OCI-LY3 (cell line): ENCODE data around the gene LTBP1.
A peak's percentile ranks its signal among the peaks of the same experiment; 100 is the strongest.

ENCODE experiments used
- H2AFZ ChIP-seq: fragments of 200-600, 300-600 bp; shearing (Covaris generic); 2 replicates; pipeline ENCODE4 v1.6.0; 2014; ENCODE audit warnings: antibody characterized with exemption, low read depth, low read length
- H3K27ac ChIP-seq: fragments of 200-600, 300-600 bp; sonication (generic); 2 replicates; pipeline ENCODE4 v1.5.1; 2014; ENCODE audit warnings: mild to moderate bottlenecking, low read length, moderate library complexity, mixed read lengths
- H3K27me3 ChIP-seq: fragments of 200-600, 300-600 bp; sonication (generic); 2 replicates; pipeline ENCODE4 v1.6.1; 2014; ENCODE audit warnings: low read depth, low read length, mixed read lengths
- H3K36me3 ChIP-seq: fragments of 200-600, 300-600 bp; sonication (generic); replicated peaks from 2 replicates; pipeline ENCODE3; 2014; ENCODE audit warnings: low read depth, low read length, mixed read lengths
- H3K4me1 ChIP-seq: fragments of 300-600, 200-600 bp; sonication (generic); 2 replicates; pipeline ENCODE4 v1.6.1; 2014; ENCODE audit warnings: low read length, mixed read lengths
- H3K4me2 ChIP-seq: fragments of 200-600, 300-600 bp; sonication (generic); 2 replicates; pipeline ENCODE4 v1.6.1; 2014; ENCODE audit warnings: low read length, mixed read lengths
- H3K4me3 ChIP-seq: fragments of 300-600, 200-600 bp; sonication (generic); 2 replicates; pipeline ENCODE4 v1.5.1; 2014; ENCODE audit warnings: antibody characterized with exemption, mild to moderate bottlenecking, low read length, moderate library complexity
- H3K79me2 ChIP-seq: fragments of 300-600, 200-600 bp; shearing (Covaris generic); 2 replicates; pipeline ENCODE4 v1.6.1; 2014; ENCODE audit warnings: mild to moderate bottlenecking, low read length, mixed read lengths
- H3K9ac ChIP-seq: fragments of 300-600, 200-600 bp; shearing (Covaris generic); 2 replicates; pipeline ENCODE4 v1.6.0; 2014; ENCODE audit warnings: mild to moderate bottlenecking, low read length, moderate library complexity
- H3K9me3 ChIP-seq: fragments of 200-600, 300-600 bp; shearing (Covaris generic); 2 replicates; pipeline ENCODE4 v1.6.1; 2014; ENCODE audit warnings: low read length, mixed read lengths; ENCODE audit not compliant: insufficient read depth
- H4K20me1 ChIP-seq: fragments of 200-600, 300-600 bp; sonication (generic); 2 replicates; pipeline ENCODE4 v1.6.1; 2016; ENCODE audit warnings: low read length, mixed read lengths; ENCODE audit not compliant: insufficient read depth
- EZH2phosphoT487 ChIP-seq: fragments of 200-600 bp; shearing (Covaris generic); IDR thresholded peaks from 2 replicates; pipeline ENCODE4 v1.6.1; 2018; ENCODE audit warnings: antibody characterized with exemption, mixed run types, low read depth
- TF ChIP-seq, protein P1 (sequence below): fragments of 200-600, 300-600 bp; sonication (generic); IDR thresholded peaks from 2 replicates; pipeline ENCODE4 v1.5.1; 2014; ENCODE audit warnings: antibody characterized with exemption, low read length, low read depth

LTBP1 gene

DNA sequence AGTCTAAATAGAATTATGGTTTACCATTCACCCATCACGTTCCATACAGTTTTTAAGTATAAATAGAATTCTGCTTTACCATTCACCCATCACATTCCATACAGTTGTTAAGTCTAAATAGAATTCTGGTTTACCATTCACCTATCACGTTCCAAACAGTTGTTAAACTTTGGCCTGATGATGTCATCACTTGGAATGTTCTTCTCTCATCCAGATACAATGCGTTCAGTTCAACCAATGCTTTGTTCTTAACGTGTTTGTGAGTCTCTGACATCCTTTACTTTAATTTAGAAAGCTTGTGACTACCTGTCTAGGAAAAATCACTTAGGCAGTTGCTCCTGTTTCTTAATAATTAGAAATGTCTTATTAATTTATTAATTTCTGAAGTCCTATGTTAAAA, 293.4 kb downstream of the LTBP1 start:
- Histone ChIP-seq H4K20me1 (no peaks in the 10 kb centered on the region), H3K9ac (no peak overlapping the region), H3K36me3 (no peaks in the 10 kb centered on the region), H3K27me3 (no peaks in the 10 kb centered on the region), H3K9me3 (no peaks in the 10 kb centered on the region), H3K4me2 (no peak overlapping the region), H3K79me2 (no peaks in the 10 kb centered on the region), H3K27ac (no peak overlapping the region), H3K4me3 (no peak overlapping the region), H3K4me1 (peaks cover 39% of the 10 kb centered on the region), H2AFZ (no peak overlapping the region)
- TF ChIP-seq, protein P1, sequence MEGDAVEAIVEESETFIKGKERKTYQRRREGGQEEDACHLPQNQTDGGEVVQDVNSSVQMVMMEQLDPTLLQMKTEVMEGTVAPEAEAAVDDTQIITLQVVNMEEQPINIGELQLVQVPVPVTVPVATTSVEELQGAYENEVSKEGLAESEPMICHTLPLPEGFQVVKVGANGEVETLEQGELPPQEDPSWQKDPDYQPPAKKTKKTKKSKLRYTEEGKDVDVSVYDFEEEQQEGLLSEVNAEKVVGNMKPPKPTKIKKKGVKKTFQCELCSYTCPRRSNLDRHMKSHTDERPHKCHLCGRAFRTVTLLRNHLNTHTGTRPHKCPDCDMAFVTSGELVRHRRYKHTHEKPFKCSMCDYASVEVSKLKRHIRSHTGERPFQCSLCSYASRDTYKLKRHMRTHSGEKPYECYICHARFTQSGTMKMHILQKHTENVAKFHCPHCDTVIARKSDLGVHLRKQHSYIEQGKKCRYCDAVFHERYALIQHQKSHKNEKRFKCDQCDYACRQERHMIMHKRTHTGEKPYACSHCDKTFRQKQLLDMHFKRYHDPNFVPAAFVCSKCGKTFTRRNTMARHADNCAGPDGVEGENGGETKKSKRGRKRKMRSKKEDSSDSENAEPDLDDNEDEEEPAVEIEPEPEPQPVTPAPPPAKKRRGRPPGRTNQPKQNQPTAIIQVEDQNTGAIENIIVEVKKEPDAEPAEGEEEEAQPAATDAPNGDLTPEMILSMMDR, result no peak
- TF ChIP-seq EZH2phosphoT487, result no peak

DNA sequence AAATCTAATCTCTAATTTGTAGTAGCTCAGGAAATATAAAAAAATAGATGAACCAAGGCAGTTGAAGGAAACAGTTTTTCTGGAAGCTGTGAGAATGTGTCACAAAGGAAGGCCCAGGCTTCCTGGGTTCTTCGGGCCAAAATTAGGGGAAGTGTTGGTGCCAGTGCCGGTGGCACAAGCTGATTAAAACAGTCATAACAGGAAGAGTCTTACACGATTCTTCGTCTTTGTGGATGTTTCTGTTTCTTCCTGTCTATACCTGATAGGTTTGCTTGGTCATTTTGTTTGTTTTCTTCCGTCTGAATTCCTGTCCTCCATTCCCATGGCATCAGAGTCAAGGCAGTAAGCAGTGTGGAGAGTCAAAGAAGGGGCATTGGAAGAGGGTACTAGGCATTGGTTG, 294.3 kb downstream of the LTBP1 start:
- Histone ChIP-seq H3K4me1 (peaks cover 39% of the 10 kb centered on the region), H2AFZ (peak overlapping the region; percentile 58; the same call in 1 of the 2 replicates), H3K9ac (no peak overlapping the region), H3K79me2 (no peaks in the 10 kb centered on the region), H3K9me3 (no peaks in the 10 kb centered on the region), H3K27ac (no peak overlapping the region), H3K27me3 (no peaks in the 10 kb centered on the region), H3K36me3 (no peaks in the 10 kb centered on the region), H4K20me1 (no peaks in the 10 kb centered on the region), H3K4me2 (peak overlapping the region; percentile 39), H3K4me3 (0 out of 2 replicates have a peak overlapping the region, but pooled peaks have one; percentile 13)
- no peak for TF ChIP-seq EZH2phosphoT487
- TF ChIP-seq, protein P1, result no peak

DNA sequence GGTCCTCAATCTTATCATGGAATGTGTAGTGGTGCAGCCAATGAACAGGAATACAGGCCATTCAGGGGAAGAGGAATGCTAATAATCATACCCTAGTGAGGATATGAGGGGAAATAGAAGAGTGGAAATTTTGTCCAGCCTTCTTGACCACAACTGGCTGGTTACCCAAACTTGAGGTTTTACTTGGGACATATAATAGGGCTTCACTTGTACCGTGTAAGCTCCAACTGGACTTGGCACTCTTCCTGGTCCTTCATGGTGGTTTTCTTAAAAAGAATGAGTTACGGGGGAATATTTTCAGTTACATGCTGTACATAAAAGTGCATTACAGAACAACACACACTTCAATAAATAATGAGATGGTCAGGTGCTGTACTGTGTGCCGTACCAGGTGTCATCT, 294.8 kb downstream of the LTBP1 start:
- Histone ChIP-seq H2AFZ (no peak overlapping the region), H3K9me3 (no peaks in the 10 kb centered on the region), H3K4me2 (peak overlapping the region; percentile 77), H3K27me3 (no peaks in the 10 kb centered on the region), H3K4me1 (peaks cover 39% of the 10 kb centered on the region), H3K36me3 (no peaks in the 10 kb centered on the region), H3K79me2 (no peaks in the 10 kb centered on the region), H4K20me1 (no peaks in the 10 kb centered on the region), H3K4me3 (no peak overlapping the region), H3K27ac (no peak overlapping the region), H3K9ac (no peak overlapping the region)
- TF ChIP-seq, protein P1, result no peak
- no peak for TF ChIP-seq EZH2phosphoT487

DNA sequence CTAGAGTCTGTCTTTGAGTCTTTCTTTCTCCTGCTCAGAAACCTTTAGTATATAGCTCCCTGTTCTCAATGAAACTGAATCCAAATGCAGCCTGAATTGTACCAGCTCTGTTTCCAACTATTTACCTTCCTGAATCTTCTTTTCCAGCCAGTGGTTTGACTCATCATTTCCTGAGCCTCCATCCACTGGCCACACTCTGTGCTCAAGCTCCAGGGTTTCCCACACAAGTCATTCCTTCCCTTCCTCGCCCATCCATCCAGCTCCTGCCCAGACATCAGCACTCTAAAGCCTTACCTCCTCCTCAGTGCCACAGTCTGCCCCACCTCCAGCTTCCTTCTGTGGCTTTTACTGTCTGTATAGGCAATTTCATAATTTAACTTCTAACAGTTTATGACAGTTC, 296.1 kb downstream of the LTBP1 start:
- Histone ChIP-seq H3K27me3 (no peaks in the 10 kb centered on the region), H3K9me3 (no peaks in the 10 kb centered on the region), H3K9ac (peak overlapping the region; percentile 31; the same call in 1 of the 2 replicates), H3K4me2 (peak overlapping the region; percentile 77), H3K27ac (peak overlapping the region; percentile 60), H3K79me2 (no peaks in the 10 kb centered on the region), H2AFZ (no peak overlapping the region), H3K4me3 (peak overlapping the region; percentile 38; the same call in 1 of the 2 replicates), H3K4me1 (peaks cover 39% of the 10 kb centered on the region), H4K20me1 (no peaks in the 10 kb centered on the region), H3K36me3 (no peaks in the 10 kb centered on the region)
- no peak for TF ChIP-seq EZH2phosphoT487
- TF ChIP-seq, protein P1, result no peak
